ENCODE data around the gene ZNF652.

DNA sequence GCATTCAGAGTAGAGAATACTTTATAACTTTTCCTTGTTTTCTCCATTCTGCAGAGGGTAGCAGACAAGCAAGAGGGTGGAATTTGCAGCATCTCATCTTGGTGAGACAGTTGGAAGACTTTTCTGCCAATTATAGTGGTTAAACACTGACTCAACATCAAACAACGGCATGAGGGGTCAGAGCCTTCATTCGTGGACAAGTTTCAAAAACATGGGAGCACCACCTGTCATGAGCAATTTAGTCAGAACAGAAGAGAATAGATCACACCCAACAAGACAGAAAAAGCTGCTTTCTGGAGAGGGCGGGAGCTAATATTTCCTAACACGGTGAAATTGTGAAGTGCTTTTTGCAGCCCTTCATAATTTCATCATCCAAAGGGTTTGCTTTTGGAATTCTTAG is 17.9 kb upstream of the ZNF652 start:
- TF ChIP-seq, protein P1, sequence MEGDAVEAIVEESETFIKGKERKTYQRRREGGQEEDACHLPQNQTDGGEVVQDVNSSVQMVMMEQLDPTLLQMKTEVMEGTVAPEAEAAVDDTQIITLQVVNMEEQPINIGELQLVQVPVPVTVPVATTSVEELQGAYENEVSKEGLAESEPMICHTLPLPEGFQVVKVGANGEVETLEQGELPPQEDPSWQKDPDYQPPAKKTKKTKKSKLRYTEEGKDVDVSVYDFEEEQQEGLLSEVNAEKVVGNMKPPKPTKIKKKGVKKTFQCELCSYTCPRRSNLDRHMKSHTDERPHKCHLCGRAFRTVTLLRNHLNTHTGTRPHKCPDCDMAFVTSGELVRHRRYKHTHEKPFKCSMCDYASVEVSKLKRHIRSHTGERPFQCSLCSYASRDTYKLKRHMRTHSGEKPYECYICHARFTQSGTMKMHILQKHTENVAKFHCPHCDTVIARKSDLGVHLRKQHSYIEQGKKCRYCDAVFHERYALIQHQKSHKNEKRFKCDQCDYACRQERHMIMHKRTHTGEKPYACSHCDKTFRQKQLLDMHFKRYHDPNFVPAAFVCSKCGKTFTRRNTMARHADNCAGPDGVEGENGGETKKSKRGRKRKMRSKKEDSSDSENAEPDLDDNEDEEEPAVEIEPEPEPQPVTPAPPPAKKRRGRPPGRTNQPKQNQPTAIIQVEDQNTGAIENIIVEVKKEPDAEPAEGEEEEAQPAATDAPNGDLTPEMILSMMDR (IDR thresholded peaks at IDR 0.05; ENCODE audit: poor library complexity, severe bottlenecking): no peak
- TF ChIP-seq MXI1 (conservative IDR thresholded peaks at IDR 0.05; ENCODE audit: poor library complexity, severe bottlenecking) (no peak), EZH2 (IDR thresholded peaks at IDR 0.05; ENCODE audit: borderline replicate concordance, insufficient read depth, low read length, poor library complexity, severe bottlenecking) (no peak), TAF1 (IDR thresholded peaks at IDR 0.05; ENCODE audit: low read depth) (no peak), POLR2AphosphoS5 (IDR thresholded peaks at IDR 0.05) (no peak), RAD21 (conservative IDR thresholded peaks at IDR 0.05) (no peak), EP300 (conservative IDR thresholded peaks at IDR 0.05; ENCODE audit: poor library complexity, severe bottlenecking) (no peak)

Measured in neural cell (in vitro differentiated cells).